SK-N-SH (cell line): ENCODE results near the gene CCDC87. TPM values are rescaled to one million over a fixed set of nuclear protein-coding genes. Genes with fewer than 3 reads are reported as not detected.

Source experiments
- CTCF ChIA-PET: fragments of 300-600, 350-600 bp; formaldehyde crosslinking; extraction: SDS; loops from one replicate; lab custom pipeline; 2021; lab: Yijun Ruan, JAX
- POLR2A ChIA-PET: fragments of 350-600 bp; sonication (Branson Sonifier 250); formaldehyde crosslinking; extraction: SDS; loops from one replicate; lab custom pipeline; 2020; ENCODE audit warnings: antibody characterized with exemption, inconsistent platforms; lab: Yijun Ruan, JAX
- DNase-seq: peaks from one replicate; pipeline ENCODE4 v3.0.0; 2012
- H2AFZ ChIP-seq: fragments of 200-600 bp; sonication (generic); 2 replicates; pipeline ENCODE4 v1.8.1; 2016; ENCODE audit warnings: antibody characterized with exemption, mild to moderate bottlenecking, low read depth
- H3F3A ChIP-seq: fragments of 200-600 bp; sonication (generic); replicated peaks from 2 replicates; pipeline ENCODE3; 2016; ENCODE audit warnings: antibody characterized with exemption, mild to moderate bottlenecking; ENCODE audit not compliant: insufficient read depth
- H3K27ac ChIP-seq, 2 experiments: fragments of 200-500 bp in 1 of 2; fragments of 200-600 bp in 1 of 2; sonication (Bioruptor generic) in 1 of 2; sonication (generic), shearing (Covaris generic) in 1 of 2; 2 replicates each; pipeline versions ENCODE4 v1.5.1 to v1.6.1; 2014 to 2016; ENCODE audit warnings: low read depth in 2 of 2, inconsistent platforms in 1 of 2, low read length in 1 of 2, mild to moderate bottlenecking in 1 of 2, mixed read lengths in 1 of 2
- H3K27me3 ChIP-seq: fragments of 200-600 bp; sonication (generic), shearing (Covaris generic); 2 replicates; pipeline ENCODE4 v1.6.1; 2016; ENCODE audit warnings: mixed run types; ENCODE audit not compliant: insufficient read depth
- H3K36me3 ChIP-seq, 2 experiments: fragments of 200-500 bp in 1 of 2; fragments of 200-600 bp in 1 of 2; sonication (Bioruptor generic) in 1 of 2; sonication (generic) in 1 of 2; replicated peaks in 1 of 2; 2 replicates each; pipeline versions ENCODE3 to v1.5.1; 2014 to 2016; ENCODE audit warnings: low read length in 1 of 2, mild to moderate bottlenecking in 1 of 2; ENCODE audit not compliant: insufficient read depth in 2 of 2, control insufficient read depth in 1 of 2
- H3K4me1 ChIP-seq, 2 experiments: fragments of 200-500 bp in 1 of 2; fragments of 200-600 bp in 1 of 2; sonication (Bioruptor generic) in 1 of 2; sonication (generic), shearing (Covaris generic) in 1 of 2; 2 replicates each; pipeline versions ENCODE4 v1.5.1 to v1.6.1; 2014 to 2016; ENCODE audit warnings: low read depth in 1 of 2, low read length in 1 of 2, mixed run types in 1 of 2; ENCODE audit not compliant: insufficient read depth in 2 of 2, control insufficient read depth in 1 of 2
- H3K4me2 ChIP-seq: fragments of 200-600 bp; sonication (generic), shearing (Covaris generic); 2 replicates; pipeline ENCODE4 v1.6.1; 2017; ENCODE audit warnings: mixed run types
- H3K4me3 ChIP-seq, 2 experiments: fragments of 200-500 bp in 1 of 2; fragments of 200-600 bp in 1 of 2; sonication (Bioruptor generic) in 1 of 2; sonication (generic), shearing (Covaris generic) in 1 of 2; 2 replicates each; pipeline versions ENCODE4 v1.5.1 to v1.8.1; 2014 to 2016; ENCODE audit warnings: low read depth in 2 of 2, inconsistent platforms in 1 of 2, low read length in 1 of 2, mild to moderate bottlenecking in 1 of 2, mixed read lengths in 1 of 2, moderate library complexity in 1 of 2
- H3K79me2 ChIP-seq: fragments of 200-600 bp; sonication (generic); 2 replicates; pipeline ENCODE4 v1.8.1; 2017; ENCODE audit warnings: mild to moderate bottlenecking; ENCODE audit not compliant: insufficient read depth
- H3K9ac ChIP-seq: fragments of 200-600 bp; sonication (generic); 2 replicates; pipeline ENCODE4 v1.6.1; 2017; ENCODE audit warnings: mixed run types
- H3K9me2 ChIP-seq: fragments of 200-600 bp; sonication (generic); 2 replicates; pipeline ENCODE4 v1.6.1; 2017; ENCODE audit warnings: mixed run types
- H3K9me3 ChIP-seq: fragments of 200-600 bp; sonication (generic); 2 replicates; pipeline ENCODE4 v1.6.1; 2017; ENCODE audit warnings: mixed run types, mild to moderate bottlenecking, moderate library complexity
- H4K20me1 ChIP-seq: fragments of 200-600 bp; sonication (generic); 2 replicates; pipeline ENCODE4 v1.6.1; 2017; ENCODE audit warnings: mild to moderate bottlenecking, mixed run types; ENCODE audit not compliant: insufficient read depth
- EP300 ChIP-seq, 2 experiments: IDR thresholded peaks; 2 replicates each; pipeline versions ENCODE4 v1.4.0 to v1.6.1; 2012; ENCODE audit warnings: borderline replicate concordance in 1 of 2, low read depth in 1 of 2, low read length in 1 of 2
- EZH2phosphoT487 ChIP-seq: fragments of 200-600 bp; sonication (generic); IDR thresholded peaks from 2 replicates; pipeline ENCODE4 v1.6.1; 2017; ENCODE audit warnings: low read depth, mixed run types, mild to moderate bottlenecking, antibody characterized with exemption, moderate library complexity, borderline replicate concordance
- FOXM1 ChIP-seq: IDR thresholded peaks from 2 replicates; pipeline ENCODE4 v1.4.0; 2012; ENCODE audit warnings: low read depth, mild to moderate bottlenecking
- MEF2A ChIP-seq: IDR thresholded peaks from 2 replicates; pipeline ENCODE4 v1.4.0; 2012; ENCODE audit warnings: low read depth, borderline replicate concordance
- NRF1 ChIP-seq: IDR thresholded peaks from 2 replicates; pipeline ENCODE4 v1.6.1; 2012; ENCODE audit warnings: low read depth, mild to moderate bottlenecking, low read length
- POLR2AphosphoS5 ChIP-seq: IDR thresholded peaks from 2 replicates; pipeline ENCODE4 v1.6.1; 2012; ENCODE audit warnings: low read depth, low read length
- RFX5 ChIP-seq: IDR thresholded peaks from 2 replicates; pipeline ENCODE4 v1.6.1; 2012; ENCODE audit warnings: mild to moderate bottlenecking, improper control_type of control experiment, low read length
- RXRA ChIP-seq: IDR thresholded peaks from 2 replicates; pipeline ENCODE4 v1.4.0; 2012; ENCODE audit warnings: low read depth, mild to moderate bottlenecking, borderline replicate concordance
- SIN3A ChIP-seq: IDR thresholded peaks from 2 replicates; pipeline ENCODE4 v1.6.1; 2012; ENCODE audit warnings: low read depth, mild to moderate bottlenecking, low read length, moderate library complexity, borderline replicate concordance
- SMC3 ChIP-seq: IDR thresholded peaks from 2 replicates; pipeline ENCODE4 v1.6.1; 2012; ENCODE audit warnings: low read depth, low read length, improper control_type of control experiment
- TCF12 ChIP-seq: IDR thresholded peaks from 2 replicates; pipeline ENCODE4 v1.4.0; 2012
- WGBS: methylation state at CpG from one replicate; pipeline ENCODE4 v1.1.6; 2017; ENCODE audit warnings: low lambda C conversion rate; 5-methylcytosine and 5-hydroxymethylcytosine counted together
- polyA plus RNA-seq, 3 experiments: library from polyadenylated mRNA; depleted of rRNA; stranded (reverse); fragments of >200 nt; gene quantifications; 2 replicates each; pipeline ENCODE4 v1.2.3, GENCODE V29; 2012
- TF ChIP-seq, protein P1 (sequence below): IDR thresholded peaks from 2 replicates; pipeline ENCODE4; 2012
- TF ChIP-seq, protein P2 (sequence below): IDR thresholded peaks from 2 replicates; pipeline ENCODE4 v1.6.1; 2012; ENCODE audit warnings: mild to moderate bottlenecking, low read depth, low read length, moderate library complexity
- TF ChIP-seq, protein P3 (sequence below): IDR thresholded peaks from 2 replicates; pipeline ENCODE4 v1.4.0; 2012; ENCODE audit warnings: low read depth, borderline replicate concordance

Gene CCDC87
- polyA plus RNA-seq, 1 of the 3 experiments (the other 2 are of a cell fraction), result 0.21 TPM

DNA sequence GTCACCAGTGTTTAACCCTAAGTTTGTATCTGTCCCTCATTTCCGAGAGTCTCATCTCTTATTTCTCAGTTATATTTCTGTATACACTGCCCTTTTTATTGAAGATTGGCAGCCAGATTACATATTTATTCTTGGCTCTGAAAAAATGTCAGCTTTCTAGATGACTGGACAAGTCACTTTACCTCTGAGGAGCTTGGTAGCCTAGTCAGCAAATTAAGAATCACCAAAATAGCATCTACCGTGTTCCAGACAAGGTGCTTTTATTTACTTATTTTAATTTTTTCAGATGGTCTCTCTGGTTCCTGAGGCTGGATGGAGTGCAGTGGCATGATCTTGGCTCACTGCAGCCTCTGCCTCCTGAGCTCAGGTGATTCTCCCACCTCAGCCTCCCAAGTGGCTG, 40.1 kb upstream of the CCDC87 start:
- TF ChIP-seq SMC3 (no peak), MEF2A (no peak), RXRA (no peak), RFX5 (no peak)
- no peak for DNase-seq
- Histone ChIP-seq H3K4me1 (peaks cover 4 to 6% of the 10 kb centered on the region in 2 experiments; a peak in 2 of 4 replicates), H3K27me3 (no peaks in the 10 kb centered on the region), H3K27ac (no peak overlapping the region), H3K4me2 (no peak overlapping the region), H3K79me2 (peaks cover 100% of the 10 kb centered on the region), H3K36me3 (peaks cover 22 to 37% of the 10 kb centered on the region in 2 experiments), H3K9me2 (no peaks in the 10 kb centered on the region), H2AFZ (no peak overlapping the region), H3K9me3 (no peaks in the 10 kb centered on the region), H3K9ac (no peak overlapping the region), H3F3A (peaks cover 34% of the 10 kb centered on the region), H4K20me1 (peaks cover 40% of the 10 kb centered on the region), H3K4me3 (no peak overlapping the region)
- POLR2A ChIA-PET, result no interaction called here
- WGBS, result 96% methylated on average over 2 of the region's 2 CpGs
- CTCF ChIA-PET, result interaction anchor here (1.0 kb wide), 1 partner anchor 11 kb away, joined by 3 read pairs; no protein-coding TSS in a partner anchor

DNA sequence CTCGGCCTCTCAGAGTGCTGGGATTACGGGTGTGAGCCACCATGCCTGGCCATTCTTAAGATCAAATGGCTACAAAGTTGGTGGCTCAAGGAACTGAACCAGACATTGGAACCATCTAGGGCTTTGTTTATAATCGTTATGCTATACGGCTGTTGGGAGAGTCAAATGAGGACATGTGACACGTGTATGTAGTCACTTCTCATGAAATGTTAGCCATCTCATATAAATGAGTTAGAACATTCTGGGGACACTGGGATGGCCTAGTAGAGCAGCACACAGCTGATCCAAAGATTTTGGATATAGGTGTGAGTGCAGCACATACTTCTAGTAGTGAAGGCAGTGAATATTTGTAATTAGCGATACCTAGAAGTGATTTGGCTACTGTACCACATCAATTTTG, 39.0 kb upstream of the CCDC87 start:
- no peak overlapping the region for H3K27ac ChIP-seq
- WGBS, result 100% methylated on average over 4 of the region's 6 CpGs
- CTCF ChIA-PET, result interaction anchor here (1.6 kb wide), 1 partner anchor 39 kb away, joined by 5 read pairs; the partner anchor contains the start of genes CCDC87 and CCS

More for the DNA sequence above, 39.0 kb upstream of the CCDC87 start:
- H3F3A ChIP-seq, result peaks cover 24% of the 10 kb centered on the region
- H3K27me3 ChIP-seq, result no peaks in the 10 kb centered on the region
- peaks cover 32 to 47% of the 10 kb centered on the region in 2 experiments for H3K36me3 ChIP-seq
- no peaks in the 10 kb centered on the region for H3K9me3 ChIP-seq
- no peak overlapping the region for H3K4me3 ChIP-seq
- no peak overlapping the region for H3K9ac ChIP-seq
- peaks cover 51% of the 10 kb centered on the region for H4K20me1 ChIP-seq
- no peak for TF ChIP-seq EP300 (IDR thresholded peaks at IDR 0.05; ENCODE audit: borderline replicate concordance in 1 of 2, low read depth in 1 of 2, low read length in 1 of 2)
- no peak for TF ChIP-seq NRF1
- no peak for TF ChIP-seq POLR2AphosphoS5
- TF ChIP-seq, protein P1, sequence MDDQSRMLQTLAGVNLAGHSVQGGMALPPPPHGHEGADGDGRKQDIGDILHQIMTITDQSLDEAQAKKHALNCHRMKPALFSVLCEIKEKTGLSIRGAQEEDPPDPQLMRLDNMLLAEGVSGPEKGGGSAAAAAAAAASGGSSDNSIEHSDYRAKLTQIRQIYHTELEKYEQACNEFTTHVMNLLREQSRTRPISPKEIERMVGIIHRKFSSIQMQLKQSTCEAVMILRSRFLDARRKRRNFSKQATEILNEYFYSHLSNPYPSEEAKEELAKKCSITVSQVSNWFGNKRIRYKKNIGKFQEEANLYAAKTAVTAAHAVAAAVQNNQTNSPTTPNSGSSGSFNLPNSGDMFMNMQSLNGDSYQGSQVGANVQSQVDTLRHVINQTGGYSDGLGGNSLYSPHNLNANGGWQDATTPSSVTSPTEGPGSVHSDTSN, result no peak
- no peak for TF ChIP-seq SIN3A
- no peak for TF ChIP-seq RXRA
- TF ChIP-seq FOXM1, result no peak
- TF ChIP-seq, protein P2, sequence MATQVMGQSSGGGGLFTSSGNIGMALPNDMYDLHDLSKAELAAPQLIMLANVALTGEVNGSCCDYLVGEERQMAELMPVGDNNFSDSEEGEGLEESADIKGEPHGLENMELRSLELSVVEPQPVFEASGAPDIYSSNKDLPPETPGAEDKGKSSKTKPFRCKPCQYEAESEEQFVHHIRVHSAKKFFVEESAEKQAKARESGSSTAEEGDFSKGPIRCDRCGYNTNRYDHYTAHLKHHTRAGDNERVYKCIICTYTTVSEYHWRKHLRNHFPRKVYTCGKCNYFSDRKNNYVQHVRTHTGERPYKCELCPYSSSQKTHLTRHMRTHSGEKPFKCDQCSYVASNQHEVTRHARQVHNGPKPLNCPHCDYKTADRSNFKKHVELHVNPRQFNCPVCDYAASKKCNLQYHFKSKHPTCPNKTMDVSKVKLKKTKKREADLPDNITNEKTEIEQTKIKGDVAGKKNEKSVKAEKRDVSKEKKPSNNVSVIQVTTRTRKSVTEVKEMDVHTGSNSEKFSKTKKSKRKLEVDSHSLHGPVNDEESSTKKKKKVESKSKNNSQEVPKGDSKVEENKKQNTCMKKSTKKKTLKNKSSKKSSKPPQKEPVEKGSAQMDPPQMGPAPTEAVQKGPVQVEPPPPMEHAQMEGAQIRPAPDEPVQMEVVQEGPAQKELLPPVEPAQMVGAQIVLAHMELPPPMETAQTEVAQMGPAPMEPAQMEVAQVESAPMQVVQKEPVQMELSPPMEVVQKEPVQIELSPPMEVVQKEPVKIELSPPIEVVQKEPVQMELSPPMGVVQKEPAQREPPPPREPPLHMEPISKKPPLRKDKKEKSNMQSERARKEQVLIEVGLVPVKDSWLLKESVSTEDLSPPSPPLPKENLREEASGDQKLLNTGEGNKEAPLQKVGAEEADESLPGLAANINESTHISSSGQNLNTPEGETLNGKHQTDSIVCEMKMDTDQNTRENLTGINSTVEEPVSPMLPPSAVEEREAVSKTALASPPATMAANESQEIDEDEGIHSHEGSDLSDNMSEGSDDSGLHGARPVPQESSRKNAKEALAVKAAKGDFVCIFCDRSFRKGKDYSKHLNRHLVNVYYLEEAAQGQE, result no peak
- TF ChIP-seq EZH2phosphoT487, result no peak
- TF ChIP-seq, protein P3, sequence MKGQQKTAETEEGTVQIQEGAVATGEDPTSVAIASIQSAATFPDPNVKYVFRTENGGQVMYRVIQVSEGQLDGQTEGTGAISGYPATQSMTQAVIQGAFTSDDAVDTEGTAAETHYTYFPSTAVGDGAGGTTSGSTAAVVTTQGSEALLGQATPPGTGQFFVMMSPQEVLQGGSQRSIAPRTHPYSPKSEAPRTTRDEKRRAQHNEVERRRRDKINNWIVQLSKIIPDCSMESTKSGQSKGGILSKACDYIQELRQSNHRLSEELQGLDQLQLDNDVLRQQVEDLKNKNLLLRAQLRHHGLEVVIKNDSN, result no peak
- TF ChIP-seq TCF12, result no peak
- TF ChIP-seq MEF2A, result no peak
- H3K4me1 ChIP-seq, result no peaks in the 10 kb centered on the region
- POLR2A ChIA-PET, result no interaction called here
- H2AFZ ChIP-seq, result no peak overlapping the region
- no peak for DNase-seq
- H3K4me2 ChIP-seq, result no peak overlapping the region
- H3K9me2 ChIP-seq, result no peaks in the 10 kb centered on the region
- peaks cover 100% of the 10 kb centered on the region for H3K79me2 ChIP-seq
